HUES48 (cell line): ENCODE results near the gene TNFAIP8L1.

ENCODE experiments used
- H3K27ac ChIP-seq: one replicate; pipeline ENCODE4 v1.7.0; 2013; ENCODE audit warnings: low read depth, low read length, inconsistent platforms
- H3K27me3 ChIP-seq: 2 replicates; pipeline ENCODE4 v1.6.1; 2013; ENCODE audit warnings: mild to moderate bottlenecking, low read length; ENCODE audit not compliant: control insufficient read depth, insufficient read depth
- H3K36me3 ChIP-seq: 2 replicates; pipeline ENCODE4 v1.6.1; 2013; ENCODE audit warnings: low read length; ENCODE audit not compliant: control insufficient read depth, insufficient read depth
- H3K4me1 ChIP-seq: 2 replicates; pipeline ENCODE4 v1.6.1; 2013; ENCODE audit warnings: mild to moderate bottlenecking, low read length; ENCODE audit not compliant: control insufficient read depth, insufficient read depth
- H3K4me3 ChIP-seq: 2 replicates; pipeline ENCODE4 v1.5.1; 2013; ENCODE audit warnings: mild to moderate bottlenecking, low read depth, low read length
- H3K9ac ChIP-seq: 2 replicates; pipeline ENCODE4 v1.6.1; 2013; ENCODE audit warnings: mild to moderate bottlenecking, low read depth, low read length, moderate library complexity
- H3K9me3 ChIP-seq: 2 replicates; pipeline ENCODE4 v1.6.1; 2013; ENCODE audit warnings: low read length; ENCODE audit not compliant: control insufficient read depth, insufficient read depth

The TNFAIP8L1 gene

GRCh38 chr19:4682417-4683200, 43.3 kb downstream of the TNFAIP8L1 start:
- Histone ChIP-seq H3K9ac (no peak overlapping the region), H3K4me1 (peaks cover 5% of the 10 kb centered on the region; the same call in 1 of the 2 replicates), H3K36me3 (peaks cover 37% of the 10 kb centered on the region)

DNA sequence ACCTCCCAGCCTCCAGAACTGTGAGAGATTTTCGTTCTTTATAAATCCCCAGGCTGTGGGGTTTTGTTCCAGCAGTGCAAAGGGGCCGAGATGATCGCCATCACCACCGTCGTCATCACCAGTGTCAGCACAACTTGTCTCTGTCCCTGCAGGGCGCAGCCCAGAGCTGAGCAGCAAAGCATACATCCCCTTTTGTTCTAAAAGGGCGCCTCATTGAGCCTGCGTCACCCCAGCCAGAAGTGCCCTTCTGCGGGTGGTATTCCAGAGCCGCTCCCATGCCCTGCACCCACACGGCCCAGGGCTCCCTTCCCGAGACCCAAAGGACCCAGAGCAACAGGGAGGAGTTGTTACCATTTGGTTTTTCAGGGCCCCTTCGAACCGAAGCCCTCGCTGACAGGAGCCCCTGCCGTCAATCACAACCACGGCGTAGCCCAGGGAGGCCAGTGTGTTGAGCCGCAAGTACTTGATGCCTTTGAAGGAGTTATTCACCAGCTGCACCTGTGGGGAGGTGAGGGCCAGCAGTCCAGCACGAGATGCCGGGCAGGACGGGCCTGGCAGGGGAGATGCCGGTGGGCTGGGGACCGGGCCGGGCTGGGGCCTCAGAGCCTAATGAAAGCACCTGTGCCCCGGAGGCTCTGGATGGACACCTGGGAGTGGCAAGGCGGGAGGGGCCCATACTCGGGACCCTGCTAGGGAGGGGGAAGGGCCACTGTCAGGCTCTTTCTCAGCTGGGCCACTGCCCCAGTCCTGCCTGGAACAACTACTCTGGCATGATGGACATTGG, 45.2 kb downstream of the TNFAIP8L1 start:
- Histone ChIP-seq H3K4me1 (no peaks in the 10 kb centered on the region), H3K27me3 (no peaks in the 10 kb centered on the region), H3K9ac (no peak overlapping the region), H3K27ac (no peak overlapping the region), H3K36me3 (peaks cover 47% of the 10 kb centered on the region), H3K4me3 (no peak overlapping the region), H3K9me3 (no peaks in the 10 kb centered on the region)

More at GRCh38 chr19:4682417-4683200, 43.3 kb downstream of the TNFAIP8L1 start:
- no peak overlapping the region for H3K27ac ChIP-seq
- H3K4me3 ChIP-seq: no peak overlapping the region
- H3K9me3 ChIP-seq: no peaks in the 10 kb centered on the region
- H3K27me3 ChIP-seq: no peaks in the 10 kb centered on the region

GRCh38 chr19:4686700-4687099, 47.4 kb downstream of the TNFAIP8L1 start:
- H3K36me3 ChIP-seq: peaks cover 59% of the 10 kb centered on the region
- H3K27me3 ChIP-seq: no peaks in the 10 kb centered on the region
- H3K9me3 ChIP-seq: no peaks in the 10 kb centered on the region
- no peak overlapping the region for H3K9ac ChIP-seq
- H3K4me1 ChIP-seq: no peaks in the 10 kb centered on the region
- no peak overlapping the region for H3K4me3 ChIP-seq
- no peak overlapping the region for H3K27ac ChIP-seq

- Histone ChIP-seq H3K4me1 (no peaks in the 10 kb centered on the region), H3K36me3 (peaks cover 61% of the 10 kb centered on the region), H3K9me3 (no peaks in the 10 kb centered on the region), H3K9ac (no peak overlapping the region), H3K27me3 (no peaks in the 10 kb centered on the region), H3K4me3 (no peak overlapping the region), H3K27ac (no peak overlapping the region)
Measured at GRCh38 chr19:4687396-4687795, 48.1 kb downstream of the TNFAIP8L1 start.

GRCh38 chr19:4688587-4688986, 49.3 kb downstream of the TNFAIP8L1 start:
- Histone ChIP-seq H3K27me3 (no peaks in the 10 kb centered on the region), H3K9ac (no peak overlapping the region), H3K36me3 (peaks cover 70% of the 10 kb centered on the region), H3K4me1 (no peaks in the 10 kb centered on the region), H3K27ac (no peak overlapping the region), H3K4me3 (no peak overlapping the region), H3K9me3 (no peaks in the 10 kb centered on the region)

- no peak overlapping the region for H3K27ac ChIP-seq
- H3K36me3 ChIP-seq: peaks cover 71% of the 10 kb centered on the region
- H3K4me3 ChIP-seq: no peak overlapping the region
- H3K9me3 ChIP-seq: no peaks in the 10 kb centered on the region
- no peaks in the 10 kb centered on the region for H3K27me3 ChIP-seq
- no peak overlapping the region for H3K9ac ChIP-seq
- H3K4me1 ChIP-seq: no peaks in the 10 kb centered on the region
Measured at GRCh38 chr19:4689403-4689802, 50.1 kb downstream of the TNFAIP8L1 start.

DNA sequence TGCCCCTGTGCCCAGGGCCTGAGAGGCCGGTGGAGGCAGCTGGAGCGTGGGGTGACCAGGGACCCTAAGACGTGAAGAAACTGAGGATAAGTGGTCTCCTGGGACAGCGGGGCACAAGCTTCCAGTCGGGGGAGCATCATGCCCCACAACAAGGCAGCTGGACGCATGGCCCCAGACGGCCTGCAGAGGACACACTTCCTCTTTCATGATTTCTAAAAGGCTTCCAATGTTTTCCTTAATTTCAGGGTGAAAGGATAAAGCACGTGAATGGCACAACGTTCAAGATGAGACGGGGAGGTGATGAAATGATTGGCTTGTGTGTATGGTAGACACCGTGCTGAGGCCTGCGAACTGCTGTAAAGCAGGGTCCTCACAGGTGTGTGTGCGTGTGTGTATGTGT, 51.0 kb downstream of the TNFAIP8L1 start:
- H3K4me3 ChIP-seq: no peak overlapping the region
- no peaks in the 10 kb centered on the region for H3K4me1 ChIP-seq
- no peaks in the 10 kb centered on the region for H3K27me3 ChIP-seq
- no peak overlapping the region for H3K27ac ChIP-seq
- H3K9me3 ChIP-seq: no peaks in the 10 kb centered on the region
- H3K9ac ChIP-seq: no peak overlapping the region
- peaks cover 75% of the 10 kb centered on the region for H3K36me3 ChIP-seq

GRCh38 chr19:4691373-4691772, 52.1 kb downstream of the TNFAIP8L1 start:
- Histone ChIP-seq H3K4me1 (no peaks in the 10 kb centered on the region), H3K9ac (no peak overlapping the region), H3K36me3 (peaks cover 79% of the 10 kb centered on the region), H3K27ac (no peak overlapping the region), H3K4me3 (no peak overlapping the region), H3K9me3 (no peaks in the 10 kb centered on the region), H3K27me3 (no peaks in the 10 kb centered on the region)

DNA sequence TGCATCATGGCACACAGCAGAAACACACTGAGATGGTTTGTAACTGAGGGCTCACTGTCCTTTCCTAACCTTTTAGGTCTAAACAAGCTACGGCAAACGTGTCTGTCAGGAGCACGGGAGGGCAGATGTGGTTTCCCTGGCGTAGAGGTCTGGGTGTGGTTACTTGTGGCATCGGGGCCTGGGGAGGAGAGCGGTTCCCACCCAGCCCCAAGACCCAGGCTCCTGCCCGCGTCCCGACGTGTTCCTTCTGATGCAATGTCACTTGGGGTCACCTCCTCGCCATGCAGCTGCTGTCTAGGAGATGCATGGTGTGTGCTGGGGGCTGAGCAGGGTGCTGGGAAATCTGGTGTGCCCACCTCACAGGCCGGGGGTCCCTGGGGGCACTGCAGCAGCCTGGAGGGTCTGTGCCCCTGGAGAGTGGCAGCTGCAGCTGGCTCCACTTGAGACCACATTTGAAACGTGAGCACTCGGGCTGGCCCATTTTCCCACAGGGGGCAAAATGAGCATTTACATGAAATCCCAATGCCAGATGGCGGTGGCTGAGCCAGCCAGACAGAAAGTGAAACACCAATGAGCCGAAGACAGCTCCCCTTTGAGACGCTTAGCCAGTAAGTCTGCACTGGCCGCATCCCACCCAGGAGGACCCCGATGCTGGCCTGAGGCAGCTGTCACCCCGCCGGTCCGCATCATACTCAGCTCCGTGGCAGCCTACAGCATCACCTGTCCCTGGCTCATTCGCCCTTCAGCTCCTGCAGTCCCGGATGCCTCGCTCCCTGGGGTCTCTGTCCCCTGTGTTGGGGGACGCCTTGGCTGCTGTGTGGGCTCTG, 53.1 kb downstream of the TNFAIP8L1 start:
- no peak overlapping the region for H3K4me3 ChIP-seq
- no peak overlapping the region for H3K9ac ChIP-seq
- no peak overlapping the region for H3K27ac ChIP-seq
- no peaks in the 10 kb centered on the region for H3K9me3 ChIP-seq
- no peaks in the 10 kb centered on the region for H3K27me3 ChIP-seq
- H3K4me1 ChIP-seq: no peaks in the 10 kb centered on the region
- H3K36me3 ChIP-seq: peaks cover 80% of the 10 kb centered on the region

DNA sequence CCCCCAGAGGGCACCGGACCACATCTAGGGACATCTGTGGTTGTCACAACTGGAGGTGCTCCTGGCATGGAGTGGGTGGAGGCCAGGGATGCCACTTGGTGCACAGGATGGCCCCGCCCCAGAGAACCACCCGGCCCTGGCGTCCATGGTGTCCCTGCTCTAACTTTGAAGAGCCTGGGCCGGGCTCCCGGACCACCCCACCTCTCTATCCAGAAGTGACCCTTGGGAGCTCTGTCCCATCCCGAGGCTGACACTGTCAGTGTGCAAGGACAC, 53.7 kb downstream of the TNFAIP8L1 start:
- Histone ChIP-seq H3K27me3 (no peaks in the 10 kb centered on the region), H3K9ac (no peak overlapping the region), H3K4me1 (no peaks in the 10 kb centered on the region), H3K9me3 (no peaks in the 10 kb centered on the region), H3K36me3 (peaks cover 82% of the 10 kb centered on the region), H3K4me3 (no peak overlapping the region), H3K27ac (no peak overlapping the region)
